Skin of body (tissue), 2 donors: Measurements from ENCODE around the gene SORCS2. TPM values are rescaled to one million over a fixed set of nuclear protein-coding genes. Genes with fewer than 3 reads are reported as not detected.

Experiments used
- DNase-seq: peaks from one replicate; lab custom pipeline; 2025; lab: John Stamatoyannopoulos, UW
- total RNA-seq: library from RNA; depleted of rRNA; stranded (reverse); fragments of >200 nt; gene quantifications from one replicate; pipeline ENCODE4 v1.2.3, GENCODE V29; 2014

The SORCS2 gene
- total RNA-seq, 1 donor from 2014 or later, result 5.8 TPM

DNA sequence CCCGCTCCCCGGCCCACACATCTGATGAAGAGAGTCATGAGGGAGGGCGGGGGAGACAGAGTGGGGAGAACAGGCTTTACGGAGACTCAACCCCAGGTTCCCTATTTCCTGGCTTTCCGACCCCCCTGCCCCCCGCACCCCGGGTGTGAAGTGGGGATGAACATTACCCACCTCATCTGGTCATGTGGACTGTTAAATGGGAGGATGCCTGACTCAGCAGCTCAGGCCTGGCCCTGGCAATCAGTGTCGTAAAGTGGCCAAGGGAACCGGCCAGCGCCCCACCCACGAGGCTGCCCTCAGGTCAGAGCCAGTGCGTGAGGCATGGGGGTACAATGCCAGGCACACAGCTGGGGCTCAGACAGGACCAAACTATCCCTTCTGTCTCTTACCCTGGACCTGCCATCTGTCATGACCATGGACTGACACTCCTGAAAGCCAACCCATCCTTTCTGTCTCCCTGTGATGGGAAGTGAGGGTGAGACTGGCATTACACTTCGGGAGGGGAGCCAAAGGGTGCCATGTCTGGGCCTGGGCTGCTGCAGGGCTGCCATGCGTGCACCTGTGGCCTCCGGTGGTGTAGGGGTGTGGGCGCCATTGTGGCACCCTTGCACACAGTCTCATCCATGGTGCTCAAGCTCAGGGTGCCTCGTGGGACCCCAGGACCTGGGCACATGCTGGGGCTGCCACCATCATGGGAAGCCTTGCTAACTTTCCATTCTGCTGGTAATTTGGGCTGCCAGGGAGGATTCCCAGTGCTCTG is 348.5 kb downstream of the SORCS2 start:
- DNase-seq, result no peak

- no peak for DNase-seq
These were observed 349.1 kb downstream of the SORCS2 start for GRCh38 chr4:7541414-7541810.

GRCh38 chr4:7542781-7543180 is 350.4 kb downstream of the SORCS2 start:
- no peak for DNase-seq

DNA sequence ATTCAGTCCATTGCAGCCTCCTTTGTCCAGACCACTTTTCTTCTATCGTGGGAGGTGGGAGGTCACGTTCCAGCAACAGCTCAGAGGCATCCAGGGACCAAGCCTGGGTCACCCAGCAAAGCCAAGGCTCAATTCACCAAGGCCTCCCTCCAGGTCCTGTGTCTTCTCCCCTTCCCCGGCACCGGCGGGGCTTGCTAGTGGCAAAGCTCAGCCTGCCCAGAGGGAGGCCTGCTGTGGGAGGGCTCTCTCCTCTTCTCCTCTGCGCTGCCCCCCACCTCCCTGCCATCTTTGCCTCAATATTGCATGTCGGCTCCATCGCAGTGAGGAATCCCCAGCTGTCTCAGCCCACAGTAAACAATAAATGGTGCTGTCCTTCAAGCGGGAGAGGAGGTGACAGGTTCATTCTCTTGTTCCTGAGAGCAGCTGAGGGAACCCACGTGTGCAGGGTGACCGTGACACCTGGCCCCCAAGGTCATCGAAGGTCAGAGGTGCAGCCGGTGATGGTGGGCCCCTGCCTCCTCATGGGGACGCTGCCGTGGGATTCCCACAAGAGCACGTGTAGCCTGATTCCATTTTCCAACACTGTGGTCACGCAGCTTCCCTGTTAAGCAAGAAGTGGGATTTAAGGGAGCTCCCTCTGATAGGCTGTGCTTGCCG is 353.9 kb downstream of the SORCS2 start:
- no peak for DNase-seq

DNA sequence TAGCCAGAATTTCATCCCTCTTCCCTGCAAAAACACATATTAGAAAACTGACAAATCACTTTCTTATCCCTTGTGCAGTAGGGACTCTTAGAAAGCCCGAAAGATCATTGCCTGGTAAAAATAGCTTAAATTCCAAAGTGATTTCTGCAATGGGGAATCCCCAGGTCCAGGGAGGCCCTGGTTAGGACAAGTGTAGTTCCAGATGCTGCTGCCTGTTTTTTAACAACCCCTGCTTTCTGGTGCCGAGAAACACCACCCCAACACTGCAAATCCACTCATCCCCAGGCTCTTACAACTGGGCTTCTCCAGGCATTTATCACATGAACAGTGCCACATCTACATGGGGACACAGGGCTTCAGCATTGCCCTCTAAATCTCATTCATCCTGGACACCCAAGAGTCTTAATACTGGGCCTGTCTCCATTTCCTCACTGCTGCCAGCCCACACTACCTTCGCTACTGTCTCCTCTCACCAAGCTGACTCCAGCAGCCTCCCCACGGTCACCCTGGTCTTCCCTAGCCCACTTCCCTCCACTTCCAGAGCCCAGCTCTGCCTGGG is 354.6 kb downstream of the SORCS2 start:
- DNase-seq, result no peak

DNA sequence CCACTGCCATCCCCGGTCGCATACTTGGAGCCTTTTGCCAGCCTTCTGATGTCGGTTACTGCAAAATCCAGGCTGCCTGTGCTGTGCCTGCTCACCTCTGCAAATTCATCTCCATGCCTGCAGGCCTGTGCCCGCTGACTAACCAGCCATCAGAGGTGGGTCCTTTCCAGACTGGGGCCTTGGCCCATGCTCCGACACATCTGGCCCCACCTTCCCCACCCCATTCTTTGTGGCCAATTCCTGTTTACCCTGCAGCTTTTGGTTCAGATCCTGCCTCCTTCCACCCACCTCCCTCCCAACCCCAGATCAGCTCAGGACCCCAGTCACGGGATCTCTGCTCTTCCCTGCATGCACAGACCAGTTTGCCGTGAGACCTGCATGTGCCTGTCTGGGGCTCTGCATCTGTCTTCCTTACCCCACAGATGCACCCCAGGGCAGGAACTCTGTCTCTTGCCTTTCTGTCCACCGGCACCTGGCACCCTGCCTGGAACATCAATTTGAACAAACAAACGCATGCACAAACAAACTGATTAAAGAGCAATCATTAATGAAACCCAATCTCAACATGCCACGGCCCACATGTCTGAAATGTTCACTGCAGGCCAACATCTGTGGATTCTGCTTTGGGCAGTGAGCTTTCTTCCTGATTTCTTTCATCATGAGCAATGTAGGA is 355.2 kb downstream of the SORCS2 start:
- peak; percentile 30 for DNase-seq

DNA sequence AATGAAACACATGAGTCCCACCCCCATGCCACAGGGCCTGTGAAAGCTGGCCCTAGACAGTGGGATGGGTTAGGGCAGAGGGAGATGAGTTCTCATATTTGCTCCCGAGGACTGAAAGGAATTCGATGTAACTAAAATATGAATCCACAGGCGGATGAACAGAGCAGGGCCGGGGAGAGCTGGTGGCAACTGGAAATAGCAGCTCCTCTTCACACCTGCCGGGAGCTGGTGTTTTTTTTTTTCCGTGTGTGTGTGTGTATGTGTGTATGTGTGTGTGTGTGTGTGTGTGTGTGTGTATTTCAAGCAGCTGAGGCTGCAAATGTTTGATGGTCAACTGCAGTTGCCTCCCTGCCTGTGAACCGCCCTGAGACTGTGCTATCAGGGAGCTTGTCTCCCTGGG is 357.5 kb downstream of the SORCS2 start:
- DNase-seq, result no peak

DNA sequence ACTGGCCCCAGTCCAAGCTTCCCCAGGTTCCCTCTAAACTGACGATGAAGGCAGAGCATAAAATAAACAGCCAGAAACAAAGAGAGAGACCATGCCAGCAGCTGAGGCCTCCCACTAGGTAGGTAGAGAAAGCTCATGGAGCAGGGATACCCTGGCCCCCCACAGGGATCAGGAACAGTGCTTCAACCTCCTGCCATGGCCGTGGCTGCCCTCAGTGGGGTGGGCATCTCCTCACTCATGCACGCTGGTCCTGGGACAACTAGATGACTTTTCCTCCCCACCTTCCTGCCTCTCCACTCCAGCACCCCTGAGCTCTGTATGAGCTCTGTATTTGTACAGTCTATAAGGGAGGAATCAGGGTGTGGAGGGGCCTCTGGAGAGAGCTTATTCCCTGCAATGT is 360.1 kb downstream of the SORCS2 start:
- DNase-seq, result no peak

DNA sequence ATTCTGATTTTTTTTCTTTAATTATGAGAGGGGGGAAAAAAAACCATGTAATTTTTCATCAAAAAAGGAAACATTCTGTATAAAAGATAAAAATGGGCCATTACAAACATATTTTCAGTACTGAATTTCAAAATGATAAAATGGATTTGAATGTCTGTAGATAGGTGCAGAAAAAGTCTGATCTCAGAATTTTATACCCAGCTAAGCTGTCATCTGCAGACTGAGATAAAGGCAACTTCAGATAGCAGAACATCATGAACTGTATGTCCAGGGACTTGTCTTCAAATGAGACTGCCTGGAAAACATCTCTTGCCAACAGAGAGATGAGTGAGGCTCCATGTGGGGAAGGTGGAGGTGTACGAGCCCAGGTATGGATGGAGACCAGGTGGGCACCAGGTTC is 360.9 kb downstream of the SORCS2 start:
- no peak for DNase-seq

DNA sequence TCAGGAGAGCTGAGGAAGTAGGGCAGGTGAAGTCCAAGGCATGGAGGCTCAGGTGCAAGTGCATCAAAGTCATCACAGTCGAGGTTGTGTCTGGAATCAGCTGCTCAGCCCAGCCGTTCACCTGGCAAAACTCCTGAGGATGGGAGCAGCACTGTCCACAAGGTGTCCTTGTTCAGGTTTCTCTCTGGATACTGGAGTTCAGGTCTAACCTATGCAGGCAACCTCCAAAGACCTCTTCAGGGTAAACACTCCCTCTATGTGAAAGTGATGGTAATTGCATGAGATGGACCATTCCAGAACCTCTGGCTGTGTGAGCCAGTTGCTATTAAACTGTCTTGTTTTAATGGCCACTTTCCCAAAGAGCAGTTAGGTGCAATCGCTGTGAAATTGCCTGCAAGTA is 362.6 kb downstream of the SORCS2 start:
- DNase-seq, result no peak

- no peak for DNase-seq
These were observed 364.2 kb downstream of the SORCS2 start for GRCh38 chr4:7556558-7556957.

DNA sequence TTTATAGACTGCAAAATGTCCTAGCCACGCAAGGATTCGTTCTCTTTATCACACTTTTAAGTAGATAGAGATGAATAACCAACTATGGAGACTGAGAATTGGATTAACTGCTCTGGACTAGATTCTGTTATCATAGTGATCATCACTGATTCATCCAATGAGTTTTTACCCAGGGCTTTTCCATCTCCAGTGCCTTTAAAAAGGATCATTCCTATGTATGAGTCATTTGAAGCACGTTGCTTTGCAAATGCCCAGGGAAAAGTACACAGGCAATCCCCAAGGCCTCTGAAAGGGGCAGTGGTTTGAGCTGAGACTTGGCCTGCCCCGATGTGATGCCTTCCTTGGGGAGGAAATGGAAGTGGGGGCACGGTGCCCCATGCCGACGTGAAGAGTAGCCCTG is 365.1 kb downstream of the SORCS2 start:
- DNase-seq, result no peak

DNA sequence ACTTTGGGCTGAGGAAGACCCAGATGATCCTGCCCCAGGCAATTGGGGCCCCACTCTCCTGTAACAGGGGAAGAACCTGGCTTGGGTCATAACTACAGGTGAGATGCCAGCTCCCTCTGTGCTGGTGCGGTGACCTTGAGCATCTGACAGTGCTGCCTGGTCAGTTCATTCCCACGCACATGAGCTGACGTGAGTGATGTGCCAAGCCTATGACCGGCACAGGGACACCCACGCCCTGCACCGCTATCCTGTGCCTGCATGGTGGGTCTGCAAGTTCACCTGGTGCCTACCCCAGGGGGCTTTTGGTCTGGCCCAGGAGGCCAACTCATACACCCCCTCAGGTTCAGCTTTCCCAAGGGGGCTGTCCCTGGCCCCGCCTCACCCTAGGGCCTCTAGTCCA is 366.1 kb downstream of the SORCS2 start:
- no peak for DNase-seq

- no peak for DNase-seq
These were observed 367.0 kb downstream of the SORCS2 start for GRCh38 chr4:7559316-7559715.

GRCh38 chr4:7559741-7560395 is 367.5 kb downstream of the SORCS2 start:
- DNase-seq, result no peak

DNA sequence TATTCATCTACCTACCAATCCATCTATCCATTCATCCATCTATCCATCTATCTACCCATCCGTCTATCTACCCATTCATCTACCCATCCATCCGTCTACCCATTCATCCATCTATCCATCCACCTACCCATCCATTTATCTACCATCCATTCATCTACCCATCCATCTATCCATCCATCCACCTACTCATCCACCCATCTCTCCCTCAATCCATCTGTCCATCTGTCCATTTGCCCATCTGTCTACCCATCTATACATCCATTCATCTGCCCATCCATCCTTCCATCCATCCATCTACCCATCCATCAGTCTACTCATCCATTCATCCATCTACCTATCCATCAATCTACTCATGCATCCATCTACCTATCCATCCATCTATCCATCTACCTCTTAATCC is 369.2 kb downstream of the SORCS2 start:
- DNase-seq, result no peak

- DNase-seq, result no peak
These were observed 371.9 kb downstream of the SORCS2 start for GRCh38 chr4:7564242-7564641.

GRCh38 chr4:7565483-7565882 is 373.1 kb downstream of the SORCS2 start:
- no peak for DNase-seq

DNA sequence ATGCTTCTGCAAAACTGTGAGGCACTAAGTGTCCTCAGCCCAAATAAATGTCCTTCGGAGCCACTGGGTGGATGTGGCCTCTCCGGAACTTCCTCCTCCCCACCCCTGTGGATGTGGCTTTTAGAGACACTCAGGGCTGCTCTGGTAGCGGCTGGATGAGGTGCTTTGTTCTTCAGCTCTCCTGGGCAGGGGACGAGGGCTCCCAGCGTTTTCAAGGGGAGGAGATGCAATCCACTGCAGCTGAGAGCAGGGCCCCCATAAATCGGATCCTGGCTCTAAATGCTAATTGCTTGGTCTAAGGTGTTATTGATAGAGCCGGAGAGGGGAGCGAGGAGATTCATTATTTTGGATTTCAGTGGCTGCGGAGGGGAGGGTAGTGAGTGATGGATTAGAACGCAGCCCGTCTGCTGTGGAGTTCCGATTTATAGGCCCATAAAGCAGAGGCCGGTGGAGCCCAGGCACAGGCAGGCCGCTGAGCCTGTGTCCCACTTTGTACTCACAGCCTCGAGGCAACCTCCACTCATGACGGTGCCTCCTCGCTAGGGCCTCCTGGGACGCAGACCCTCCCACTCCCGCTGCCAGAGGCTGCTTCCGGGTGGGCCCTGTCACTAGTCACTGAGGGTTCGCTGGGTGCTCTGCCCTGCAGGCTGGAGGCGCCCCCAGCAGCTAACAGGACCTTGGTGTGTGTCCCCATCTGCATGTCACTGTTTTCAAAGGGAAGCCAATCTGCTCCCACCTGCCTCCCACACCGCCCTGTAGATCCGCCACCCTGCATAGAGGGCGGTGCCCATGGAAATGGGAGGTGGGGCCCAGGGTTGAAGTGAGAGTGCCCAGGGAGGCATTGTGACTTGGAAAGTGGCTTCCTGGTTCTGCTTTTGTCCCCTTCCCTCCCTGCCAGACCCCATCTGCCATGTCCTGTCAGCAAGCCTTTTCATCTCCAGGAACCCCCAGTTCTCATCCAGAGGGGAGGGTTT is 377.8 kb downstream of the SORCS2 start:
- no peak for DNase-seq

- DNase-seq, result no peak
These were observed 378.7 kb downstream of the SORCS2 start for GRCh38 chr4:7571001-7571400.

DNA sequence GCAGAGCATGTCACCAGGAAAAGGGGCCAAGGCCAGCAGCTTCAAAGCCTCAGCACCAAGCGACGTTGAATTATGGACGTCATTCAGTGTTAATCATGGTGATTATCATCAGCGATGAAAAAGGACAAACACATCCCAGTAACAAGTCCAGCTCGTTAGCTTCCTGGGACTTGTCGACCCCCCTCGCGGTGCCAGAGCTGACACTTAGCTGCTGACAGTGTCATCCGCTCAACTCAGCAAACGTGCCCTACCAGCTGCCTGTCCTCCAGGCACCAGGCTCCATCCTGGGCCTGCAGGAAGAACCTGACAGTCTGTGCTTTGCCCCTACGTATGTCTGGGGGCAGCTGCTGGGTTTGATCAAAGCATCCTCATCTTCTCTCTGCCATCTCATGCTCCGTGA is 379.4 kb downstream of the SORCS2 start:
- no peak for DNase-seq
